KMS-11 (cell line): ENCODE data around the gene NCOR2.

ENCODE experiments used
- H2AFZ ChIP-seq: fragments of 200-600 bp; sonication (generic); 2 replicates; pipeline ENCODE4 v1.6.1; 2016; ENCODE audit warnings: antibody characterized with exemption, mixed run types, low read depth
- H3K27ac ChIP-seq: fragments of 200-600 bp; sonication (generic); 2 replicates; pipeline ENCODE4 v1.6.1; 2016; ENCODE audit warnings: mild to moderate bottlenecking, mixed run types
- H3K27me3 ChIP-seq: fragments of 200-600 bp; sonication (generic); 2 replicates; pipeline ENCODE4 v1.6.1; 2017; ENCODE audit warnings: mild to moderate bottlenecking, low read depth, mixed run types, moderate library complexity; ENCODE audit not compliant: insufficient read depth
- H3K36me3 ChIP-seq: fragments of 200-600 bp; sonication (generic); 2 replicates; pipeline ENCODE4 v1.6.1; 2017; ENCODE audit warnings: mild to moderate bottlenecking, mixed run types; ENCODE audit not compliant: insufficient read depth
- H3K4me1 ChIP-seq: fragments of 200-600 bp; sonication (generic); 2 replicates; pipeline ENCODE4 v1.6.1; 2016; ENCODE audit warnings: mild to moderate bottlenecking, low read depth, mixed run types; ENCODE audit not compliant: poor library complexity, severe bottlenecking
- H3K4me2 ChIP-seq: fragments of 200-600 bp; sonication (generic); 2 replicates; pipeline ENCODE4 v1.7.0; 2016; ENCODE audit warnings: mild to moderate bottlenecking, mixed run types
- H3K4me3 ChIP-seq: fragments of 200-600 bp; sonication (generic); IDR thresholded peaks from 2 replicates; pipeline ENCODE4 v1.6.1; 2017; ENCODE audit warnings: low read depth, low read length, mixed read lengths; ENCODE audit not compliant: insufficient read depth
- H3K79me2 ChIP-seq: fragments of 200-600 bp; sonication (generic); 2 replicates; pipeline ENCODE4 v1.6.1; 2016; ENCODE audit warnings: low read depth, mixed run types; ENCODE audit not compliant: insufficient read depth
- H3K9ac ChIP-seq: fragments of 200-600 bp; sonication (generic); 2 replicates; pipeline ENCODE4 v1.6.1; 2016; ENCODE audit warnings: mild to moderate bottlenecking, mixed run types
- H4K20me1 ChIP-seq: fragments of 200-600 bp; sonication (generic); 2 replicates; pipeline ENCODE4 v1.6.1; 2016; ENCODE audit warnings: mild to moderate bottlenecking, mixed run types; ENCODE audit not compliant: insufficient read depth
- CTCF ChIP-seq: fragments of 200-600 bp; sonication (generic); conservative IDR thresholded peaks from 2 replicates; pipeline ENCODE4 v1.6.1; 2017; ENCODE audit warnings: low read depth, mild to moderate bottlenecking, antibody characterized with exemption, low read length, moderate library complexity, mixed read lengths

Gene NCOR2

GRCh38 chr12:124566997-124567672, at the start of gene NCOR2:
Gene NCOR2, minus strand, starts transcription at chr12:124567612. Its CDS starts 72,361 bp downstream, at chr12:124495251.
- Histone ChIP-seq H3K4me3 (no peak within 1 kb of the TSS), H3K4me1 (peaks cover 11% of the 10 kb centered on the region), H3K27ac (peak within 1 kb of the TSS; percentile 87), H4K20me1 (peaks cover 14% of the 10 kb centered on the region), H2AFZ (peak within 1 kb of the TSS; percentile 45), H3K4me2 (peak within 1 kb of the TSS; percentile 80), H3K79me2 (peaks cover 43% of the 10 kb centered on the region), H3K36me3 (no peaks in the 10 kb centered on the region), H3K9ac (peak within 1 kb of the TSS; percentile 93), H3K27me3 (no peaks in the 10 kb centered on the region)
- TF ChIP-seq CTCF = no peak

- no peaks in the 10 kb centered on the region for H4K20me1 ChIP-seq
- H3K27me3 ChIP-seq = no peaks in the 10 kb centered on the region
- no peak overlapping the region for H3K27ac ChIP-seq
- no peak for TF ChIP-seq CTCF
- no peaks in the 10 kb centered on the region for H3K36me3 ChIP-seq
- H3K4me1 ChIP-seq = no peaks in the 10 kb centered on the region
- no peak overlapping the region for H3K9ac ChIP-seq
- no peak overlapping the region for H3K4me3 ChIP-seq
- H3K79me2 ChIP-seq = no peaks in the 10 kb centered on the region
- H2AFZ ChIP-seq = no peak overlapping the region
- no peak overlapping the region for H3K4me2 ChIP-seq
Observed at GRCh38 chr12:124616394-124617221, 49.2 kb upstream of the NCOR2 start.

GRCh38 chr12:124614512-124615292, 47.3 kb upstream of the NCOR2 start:
- Histone ChIP-seq H3K4me2 (no peak overlapping the region), H3K4me1 (peaks cover 6% of the 10 kb centered on the region), H3K4me3 (no peak overlapping the region), H3K79me2 (no peaks in the 10 kb centered on the region), H3K27me3 (no peaks in the 10 kb centered on the region), H3K9ac (no peak overlapping the region), H4K20me1 (no peaks in the 10 kb centered on the region), H3K36me3 (no peaks in the 10 kb centered on the region), H3K27ac (no peak overlapping the region), H2AFZ (no peak overlapping the region)
- no peak for TF ChIP-seq CTCF

GRCh38 chr12:124613151-124613585, 45.8 kb upstream of the NCOR2 start:
- no peak overlapping the region for H3K4me2 ChIP-seq
- H3K36me3 ChIP-seq = no peaks in the 10 kb centered on the region
- H4K20me1 ChIP-seq = no peaks in the 10 kb centered on the region
- no peak overlapping the region for H3K27ac ChIP-seq
- no peak overlapping the region for H2AFZ ChIP-seq
- peaks cover 18% of the 10 kb centered on the region for H3K4me1 ChIP-seq
- TF ChIP-seq CTCF = no peak
- no peak overlapping the region for H3K4me3 ChIP-seq
- H3K9ac ChIP-seq = no peak overlapping the region
- no peaks in the 10 kb centered on the region for H3K27me3 ChIP-seq
- H3K79me2 ChIP-seq = no peaks in the 10 kb centered on the region
